SK-N-SH (cell line): Measurements from ENCODE around the gene SMPD2. TPM values are rescaled to one million over a fixed set of nuclear protein-coding genes. Genes with fewer than 3 reads are reported as not detected.

ENCODE experiments used
- CTCF ChIA-PET: fragments of 300-600, 350-600 bp; formaldehyde crosslinking; extraction: SDS; loops from one replicate; lab custom pipeline; 2021; lab: Yijun Ruan, JAX
- POLR2A ChIA-PET: fragments of 350-600 bp; sonication (Branson Sonifier 250); formaldehyde crosslinking; extraction: SDS; loops from one replicate; lab custom pipeline; 2020; ENCODE audit warnings: antibody characterized with exemption, inconsistent platforms; lab: Yijun Ruan, JAX
- DNase-seq: peaks from one replicate; pipeline ENCODE4 v3.0.0; 2012
- H2AFZ ChIP-seq: fragments of 200-600 bp; sonication (generic); 2 replicates; pipeline ENCODE4 v1.8.1; 2016; ENCODE audit warnings: antibody characterized with exemption, mild to moderate bottlenecking, low read depth
- H3F3A ChIP-seq: fragments of 200-600 bp; sonication (generic); replicated peaks from 2 replicates; pipeline ENCODE3; 2016; ENCODE audit warnings: antibody characterized with exemption, mild to moderate bottlenecking; ENCODE audit not compliant: insufficient read depth
- H3K27ac ChIP-seq, 2 experiments: fragments of 200-500 bp in 1 of 2; fragments of 200-600 bp in 1 of 2; sonication (Bioruptor generic) in 1 of 2; sonication (generic), shearing (Covaris generic) in 1 of 2; 2 replicates each; pipeline versions ENCODE4 v1.5.1 to v1.6.1; 2014 to 2016; ENCODE audit warnings: low read depth in 2 of 2, inconsistent platforms in 1 of 2, low read length in 1 of 2, mild to moderate bottlenecking in 1 of 2, mixed read lengths in 1 of 2
- H3K27me3 ChIP-seq: fragments of 200-600 bp; sonication (generic), shearing (Covaris generic); 2 replicates; pipeline ENCODE4 v1.6.1; 2016; ENCODE audit warnings: mixed run types; ENCODE audit not compliant: insufficient read depth
- H3K36me3 ChIP-seq, 2 experiments: fragments of 200-500 bp in 1 of 2; fragments of 200-600 bp in 1 of 2; sonication (Bioruptor generic) in 1 of 2; sonication (generic) in 1 of 2; replicated peaks in 1 of 2; 2 replicates each; pipeline versions ENCODE3 to v1.5.1; 2014 to 2016; ENCODE audit warnings: low read length in 1 of 2, mild to moderate bottlenecking in 1 of 2; ENCODE audit not compliant: insufficient read depth in 2 of 2, control insufficient read depth in 1 of 2
- H3K4me1 ChIP-seq, 2 experiments: fragments of 200-500 bp in 1 of 2; fragments of 200-600 bp in 1 of 2; sonication (Bioruptor generic) in 1 of 2; sonication (generic), shearing (Covaris generic) in 1 of 2; 2 replicates each; pipeline versions ENCODE4 v1.5.1 to v1.6.1; 2014 to 2016; ENCODE audit warnings: low read depth in 1 of 2, low read length in 1 of 2, mixed run types in 1 of 2; ENCODE audit not compliant: insufficient read depth in 2 of 2, control insufficient read depth in 1 of 2
- H3K4me2 ChIP-seq: fragments of 200-600 bp; sonication (generic), shearing (Covaris generic); 2 replicates; pipeline ENCODE4 v1.6.1; 2017; ENCODE audit warnings: mixed run types
- H3K4me3 ChIP-seq, 2 experiments: fragments of 200-500 bp in 1 of 2; fragments of 200-600 bp in 1 of 2; sonication (Bioruptor generic) in 1 of 2; sonication (generic), shearing (Covaris generic) in 1 of 2; 2 replicates each; pipeline versions ENCODE4 v1.5.1 to v1.8.1; 2014 to 2016; ENCODE audit warnings: low read depth in 2 of 2, inconsistent platforms in 1 of 2, low read length in 1 of 2, mild to moderate bottlenecking in 1 of 2, mixed read lengths in 1 of 2, moderate library complexity in 1 of 2
- H3K79me2 ChIP-seq: fragments of 200-600 bp; sonication (generic); 2 replicates; pipeline ENCODE4 v1.8.1; 2017; ENCODE audit warnings: mild to moderate bottlenecking; ENCODE audit not compliant: insufficient read depth
- H3K9ac ChIP-seq: fragments of 200-600 bp; sonication (generic); 2 replicates; pipeline ENCODE4 v1.6.1; 2017; ENCODE audit warnings: mixed run types
- H3K9me2 ChIP-seq: fragments of 200-600 bp; sonication (generic); 2 replicates; pipeline ENCODE4 v1.6.1; 2017; ENCODE audit warnings: mixed run types
- H3K9me3 ChIP-seq: fragments of 200-600 bp; sonication (generic); 2 replicates; pipeline ENCODE4 v1.6.1; 2017; ENCODE audit warnings: mixed run types, mild to moderate bottlenecking, moderate library complexity
- H4K20me1 ChIP-seq: fragments of 200-600 bp; sonication (generic); 2 replicates; pipeline ENCODE4 v1.6.1; 2017; ENCODE audit warnings: mild to moderate bottlenecking, mixed run types; ENCODE audit not compliant: insufficient read depth
- ELF1 ChIP-seq: IDR thresholded peaks from 2 replicates; pipeline ENCODE4 v1.4.0; 2012
- GABPA ChIP-seq: IDR thresholded peaks from 2 replicates; pipeline ENCODE4 v1.4.0; 2012; ENCODE audit warnings: low read depth, mild to moderate bottlenecking
- GATA2 ChIP-seq: sonication (generic); formaldehyde crosslinking; IDR thresholded peaks from 2 replicates; pipeline ENCODE4 v1.5.0; 2020; ENCODE audit warnings: mild to moderate bottlenecking, missing genetic modification reagents
- MXI1 ChIP-seq: IDR thresholded peaks from 2 replicates; pipeline ENCODE4 v1.6.1; 2012; ENCODE audit warnings: mild to moderate bottlenecking, low read depth, low read length, improper control_type of control experiment
- RAD21 ChIP-seq: IDR thresholded peaks from 2 replicates; pipeline ENCODE4 v1.6.1; 2012; ENCODE audit warnings: mild to moderate bottlenecking, low read length
- RCOR1 ChIP-seq: fragments of 150-350 bp; IDR thresholded peaks from 2 replicates; pipeline ENCODE4 v1.6.1; 2017; ENCODE audit warnings: antibody characterized with exemption, low read length
- RFX5 ChIP-seq: IDR thresholded peaks from 2 replicates; pipeline ENCODE4 v1.6.1; 2012; ENCODE audit warnings: mild to moderate bottlenecking, improper control_type of control experiment, low read length
- TEAD4 ChIP-seq: IDR thresholded peaks from 2 replicates; pipeline ENCODE4 v1.4.0; 2012; ENCODE audit warnings: mild to moderate bottlenecking, borderline replicate concordance; ENCODE audit not compliant: insufficient read depth
- YY1 ChIP-seq: IDR thresholded peaks from 2 replicates; pipeline ENCODE4 v1.4.0; 2012; ENCODE audit warnings: low read depth, mild to moderate bottlenecking
- WGBS: methylation state at CpG from one replicate; pipeline ENCODE4 v1.1.6; 2017; ENCODE audit warnings: low lambda C conversion rate; 5-methylcytosine and 5-hydroxymethylcytosine counted together
- polyA plus RNA-seq, 3 experiments: library from polyadenylated mRNA; depleted of rRNA; stranded (reverse); fragments of >200 nt; gene quantifications; 2 replicates each; pipeline ENCODE4 v1.2.3, GENCODE V29; 2012
- TF ChIP-seq, protein P1 (sequence below): fragments of 150-350 bp; IDR thresholded peaks from 2 replicates; pipeline ENCODE4 v1.6.1; 2016; ENCODE audit warnings: mild to moderate bottlenecking, low read depth, low read length

SMPD2 gene
- polyA plus RNA-seq, 1 of the 3 experiments (the other 2 are of a cell fraction): 9.7 TPM

GRCh38 chr6:109471105-109471810, 30.7 kb downstream of the SMPD2 start:
- peaks cover 28 to 75% of the 10 kb centered on the region in 2 experiments for H3K36me3 ChIP-seq
- H4K20me1 ChIP-seq: no peaks in the 10 kb centered on the region; the same call in 1 of the 2 replicates
- CTCF ChIA-PET: interaction anchor here (1.5 kb wide), 1 partner anchor 12 kb away, joined by 3 read pairs; the partner anchor contains the start of gene ZBTB24
- no peak overlapping the region for H3K27ac ChIP-seq
- no peak for TF ChIP-seq TEAD4
- TF ChIP-seq, protein P1, sequence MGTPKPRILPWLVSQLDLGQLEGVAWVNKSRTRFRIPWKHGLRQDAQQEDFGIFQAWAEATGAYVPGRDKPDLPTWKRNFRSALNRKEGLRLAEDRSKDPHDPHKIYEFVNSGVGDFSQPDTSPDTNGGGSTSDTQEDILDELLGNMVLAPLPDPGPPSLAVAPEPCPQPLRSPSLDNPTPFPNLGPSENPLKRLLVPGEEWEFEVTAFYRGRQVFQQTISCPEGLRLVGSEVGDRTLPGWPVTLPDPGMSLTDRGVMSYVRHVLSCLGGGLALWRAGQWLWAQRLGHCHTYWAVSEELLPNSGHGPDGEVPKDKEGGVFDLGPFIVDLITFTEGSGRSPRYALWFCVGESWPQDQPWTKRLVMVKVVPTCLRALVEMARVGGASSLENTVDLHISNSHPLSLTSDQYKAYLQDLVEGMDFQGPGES: no peak
- no peak for TF ChIP-seq GATA2 (CRISPR knock-in tag)
- TF ChIP-seq RAD21: no peak
- no peak for TF ChIP-seq ELF1
- TF ChIP-seq GABPA: no peak
- no peak for TF ChIP-seq YY1
- no peak for TF ChIP-seq RFX5
- no peak for TF ChIP-seq RCOR1
- TF ChIP-seq, all 33 proteins: peak for 0
- H3K79me2 ChIP-seq: peaks cover 4% of the 10 kb centered on the region; the same call in 1 of the 2 replicates
- H3K4me2 ChIP-seq: no peak overlapping the region
- no peaks in the 10 kb centered on the region for H3K4me1 ChIP-seq
- 94% methylated on average over 5 of the region's 5 CpGs for WGBS
- no peak overlapping the region for H3K4me3 ChIP-seq
- H3F3A ChIP-seq: no peaks in the 10 kb centered on the region
- H3K9me2 ChIP-seq: no peaks in the 10 kb centered on the region
- H3K27me3 ChIP-seq: no peaks in the 10 kb centered on the region
- no peaks in the 10 kb centered on the region for H3K9me3 ChIP-seq
- H3K9ac ChIP-seq: no peak overlapping the region
- no peak overlapping the region for H2AFZ ChIP-seq
- POLR2A ChIA-PET: no interaction called here
- DNase-seq: no peak

- H3F3A ChIP-seq: no peaks in the 10 kb centered on the region
- no peak overlapping the region for H3K4me3 ChIP-seq
- H3K9me2 ChIP-seq: no peaks in the 10 kb centered on the region
- no peak overlapping the region for H2AFZ ChIP-seq
- no peak overlapping the region for H3K9ac ChIP-seq
- no peak overlapping the region for H3K4me2 ChIP-seq
- WGBS: 96% methylated on average over 9 of the region's 9 CpGs
- H3K9me3 ChIP-seq: no peaks in the 10 kb centered on the region
- ChIA-PET CTCF (interaction anchor here (1.1 kb wide), 1 partner anchor 13 kb away, joined by 3 read pairs; no protein-coding TSS in a partner anchor), POLR2A (no interaction called here)
- DNase-seq: no peak
- no peaks in the 10 kb centered on the region; a peak in 1 of 4 replicates for H3K4me1 ChIP-seq
- H4K20me1 ChIP-seq: peaks cover 8% of the 10 kb centered on the region; the same call in 1 of the 2 replicates
- H3K27ac ChIP-seq: no peak overlapping the region
- no peaks in the 10 kb centered on the region for H3K27me3 ChIP-seq
- no peak for TF ChIP-seq MXI1
- peaks cover 23 to 74% of the 10 kb centered on the region in 2 experiments for H3K36me3 ChIP-seq
- peaks cover 13% of the 10 kb centered on the region; the same call in 1 of the 2 replicates for H3K79me2 ChIP-seq
Measured at GRCh38 chr6:109472132-109472995, 31.8 kb downstream of the SMPD2 start.
